ENCODE results near the gene FIGLA. TPM values are rescaled to one million over a fixed set of nuclear protein-coding genes. Genes with fewer than 3 reads are reported as not detected.

FIGLA gene
- total RNA-seq, 2 donors from 2014 or later, result not detected

DNA sequence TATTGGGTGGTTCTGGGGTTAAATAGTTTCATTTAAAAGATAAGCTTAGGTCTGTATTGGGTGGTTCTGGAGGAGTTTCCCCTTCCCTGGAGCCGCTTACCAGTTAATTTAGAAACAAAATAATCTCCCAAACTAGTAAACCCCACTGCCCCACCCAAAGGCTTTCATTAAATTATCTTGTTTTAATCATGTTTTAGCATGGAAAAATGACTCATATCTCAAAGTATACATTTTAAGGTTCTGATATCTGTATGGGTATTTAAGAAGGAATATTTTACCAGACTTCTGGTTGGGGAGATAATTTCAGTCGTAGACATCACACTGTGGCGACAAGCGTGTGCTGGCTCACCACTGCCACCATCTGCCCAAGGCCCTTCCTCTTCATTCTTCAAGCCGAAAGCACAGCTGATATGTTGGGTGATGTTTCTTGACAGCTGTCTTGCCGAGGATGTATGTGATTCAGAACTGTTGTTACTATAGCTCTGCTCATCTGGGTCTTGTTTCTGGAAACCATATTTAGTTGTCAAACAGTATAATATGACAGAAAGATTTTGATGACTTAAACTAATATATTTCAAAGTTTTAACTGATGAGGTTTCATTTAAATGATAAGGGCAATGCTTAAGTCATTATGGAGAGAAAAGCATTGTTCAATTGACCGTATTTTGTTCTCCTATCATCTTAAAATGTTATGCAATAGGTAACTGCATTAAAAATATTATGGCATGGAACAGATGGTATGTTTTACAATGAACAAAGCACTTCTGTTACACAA, 5.1 kb downstream of the FIGLA start:
- TF ChIP-seq, protein P1, sequence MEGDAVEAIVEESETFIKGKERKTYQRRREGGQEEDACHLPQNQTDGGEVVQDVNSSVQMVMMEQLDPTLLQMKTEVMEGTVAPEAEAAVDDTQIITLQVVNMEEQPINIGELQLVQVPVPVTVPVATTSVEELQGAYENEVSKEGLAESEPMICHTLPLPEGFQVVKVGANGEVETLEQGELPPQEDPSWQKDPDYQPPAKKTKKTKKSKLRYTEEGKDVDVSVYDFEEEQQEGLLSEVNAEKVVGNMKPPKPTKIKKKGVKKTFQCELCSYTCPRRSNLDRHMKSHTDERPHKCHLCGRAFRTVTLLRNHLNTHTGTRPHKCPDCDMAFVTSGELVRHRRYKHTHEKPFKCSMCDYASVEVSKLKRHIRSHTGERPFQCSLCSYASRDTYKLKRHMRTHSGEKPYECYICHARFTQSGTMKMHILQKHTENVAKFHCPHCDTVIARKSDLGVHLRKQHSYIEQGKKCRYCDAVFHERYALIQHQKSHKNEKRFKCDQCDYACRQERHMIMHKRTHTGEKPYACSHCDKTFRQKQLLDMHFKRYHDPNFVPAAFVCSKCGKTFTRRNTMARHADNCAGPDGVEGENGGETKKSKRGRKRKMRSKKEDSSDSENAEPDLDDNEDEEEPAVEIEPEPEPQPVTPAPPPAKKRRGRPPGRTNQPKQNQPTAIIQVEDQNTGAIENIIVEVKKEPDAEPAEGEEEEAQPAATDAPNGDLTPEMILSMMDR (IDR thresholded peaks at IDR 0.05), result peak in 1 of 2 donors; percentile 46
- H3K27me3 ChIP-seq, result peaks cover 0 to 7% of the 10 kb centered on the region in 2 donors

DNA sequence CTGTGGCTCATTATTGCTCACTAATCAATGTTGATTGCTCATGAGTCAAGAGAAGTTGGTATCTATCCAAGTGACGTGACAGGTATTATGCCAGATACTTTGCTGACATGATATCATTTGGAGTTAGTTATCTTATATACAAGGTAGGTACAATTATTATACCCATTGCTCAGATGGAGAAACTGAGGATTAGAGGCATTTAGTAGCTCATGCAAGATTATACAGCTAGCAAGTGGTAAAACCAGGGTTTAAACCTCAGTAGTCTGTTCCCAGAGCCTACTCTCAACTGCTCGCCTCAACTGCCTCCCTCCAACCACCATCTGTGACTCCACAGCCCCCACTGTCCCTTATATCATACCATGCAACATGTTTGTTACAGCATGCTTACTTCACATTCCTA, 6.1 kb downstream of the FIGLA start:
- no peak overlapping the region for H3K4me3 ChIP-seq
- H3K36me3 ChIP-seq, result no peaks in the 10 kb centered on the region
- no peak for DNase-seq (ENCODE audit: low spot score)
- H3K4me1 ChIP-seq, result peaks cover 0 to 1% of the 10 kb centered on the region in 2 donors
- H3K27ac ChIP-seq, result no peak overlapping the region
- TF ChIP-seq, protein P1 (IDR thresholded peaks at IDR 0.05), result no peak
- H3K27me3 ChIP-seq, result no peaks in the 10 kb centered on the region
- H3K9me3 ChIP-seq, result no peaks in the 10 kb centered on the region

More for the DNA sequence above, 5.1 kb downstream of the FIGLA start:
- H3K4me3 ChIP-seq, result no peak overlapping the region
- H3K36me3 ChIP-seq, result no peaks in the 10 kb centered on the region
- DNase-seq (ENCODE audit: low spot score), result no peak
- H3K4me1 ChIP-seq, result peaks cover 0 to 11% of the 10 kb centered on the region in 2 donors
- H3K9me3 ChIP-seq, result no peaks in the 10 kb centered on the region
- no peak overlapping the region for H3K27ac ChIP-seq

DNA sequence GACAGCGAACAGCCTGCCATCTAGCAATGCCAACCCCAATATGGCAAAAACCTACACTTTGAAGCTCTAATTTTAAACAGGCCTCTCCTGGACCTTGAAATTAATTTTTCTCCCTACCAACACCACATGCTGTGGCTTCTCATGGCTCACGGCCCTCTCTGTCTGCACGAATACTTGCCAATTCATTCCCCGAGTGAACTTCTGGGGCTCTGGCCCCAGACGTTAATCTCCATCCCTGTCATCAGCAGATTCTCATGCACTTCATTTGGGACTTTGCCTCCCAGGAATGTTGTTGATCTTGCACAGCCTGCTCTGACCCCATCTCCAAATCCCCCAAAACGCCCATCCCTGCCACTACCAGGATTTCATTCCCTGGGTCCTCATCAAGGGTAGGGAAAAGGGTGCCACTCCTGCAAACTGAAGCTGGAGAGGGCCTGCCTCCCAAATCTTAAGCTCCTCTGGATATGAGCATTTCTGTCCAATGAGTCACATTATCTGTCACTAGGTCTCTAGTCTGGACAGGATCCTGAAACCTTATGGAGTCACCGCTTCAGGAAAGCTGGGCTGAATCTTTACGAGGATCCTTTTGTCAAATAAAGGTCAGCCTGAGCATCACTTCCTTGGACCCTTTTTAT, 10.4 kb downstream of the FIGLA start:
- Histone ChIP-seq H3K4me3 (no peak overlapping the region), H3K27me3 (no peaks in the 10 kb centered on the region)

DNA sequence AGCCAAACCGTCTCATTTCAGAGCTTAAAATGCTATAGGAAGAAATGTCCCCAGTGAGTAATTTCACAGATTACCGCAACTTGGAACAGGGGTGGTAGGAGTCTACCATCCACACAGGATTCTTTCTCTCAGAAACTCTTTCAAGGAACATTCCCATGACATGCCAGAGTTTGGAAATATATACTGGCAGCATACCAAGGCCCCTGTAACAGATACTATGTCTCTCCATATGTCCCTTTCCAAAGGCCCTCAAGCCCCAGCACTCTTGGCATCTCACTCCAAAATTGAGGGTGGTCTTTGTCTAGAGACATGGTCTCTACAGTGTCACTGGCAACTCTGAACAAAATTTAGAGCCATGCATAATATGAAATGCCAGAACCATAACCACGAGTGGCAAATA, 11.0 kb downstream of the FIGLA start:
- no peak for DNase-seq (ENCODE audit: low spot score)
- Histone ChIP-seq H3K27ac (no peak overlapping the region), H3K9me3 (no peaks in the 10 kb centered on the region), H3K4me3 (no peak overlapping the region), H3K4me1 (no peaks in the 10 kb centered on the region), H3K36me3 (no peaks in the 10 kb centered on the region), H3K27me3 (no peaks in the 10 kb centered on the region)
- TF ChIP-seq, protein P1 (IDR thresholded peaks at IDR 0.05), result no peak

More for the DNA sequence above, 10.4 kb downstream of the FIGLA start:
- TF ChIP-seq, protein P1 (IDR thresholded peaks at IDR 0.05), result no peak
- H3K27ac ChIP-seq, result no peak overlapping the region
- no peaks in the 10 kb centered on the region for H3K36me3 ChIP-seq
- no peak for DNase-seq (ENCODE audit: low spot score)
- no peaks in the 10 kb centered on the region for H3K9me3 ChIP-seq
- no peaks in the 10 kb centered on the region for H3K4me1 ChIP-seq

DNA sequence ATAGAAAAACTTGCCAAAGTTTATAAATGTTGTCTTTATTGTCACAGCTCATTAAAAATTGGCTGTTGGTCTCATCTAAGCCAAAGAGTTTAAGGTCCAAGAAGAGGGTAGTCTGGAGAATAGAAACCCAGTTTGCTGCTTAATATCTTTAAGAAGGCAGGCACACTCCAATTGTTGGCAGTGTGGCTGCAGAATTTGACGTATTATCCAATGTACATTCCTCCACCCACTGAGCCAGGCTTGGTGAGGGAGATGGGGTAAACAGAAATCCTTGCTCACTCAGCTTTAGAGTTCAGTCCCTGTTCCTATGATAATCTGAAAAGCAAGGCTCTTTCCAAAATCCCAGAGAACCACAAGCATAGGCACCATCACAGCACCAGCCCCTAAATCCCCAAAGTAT, 11.8 kb downstream of the FIGLA start:
- TF ChIP-seq, protein P1 (IDR thresholded peaks at IDR 0.05), result no peak
- no peak overlapping the region for H3K27ac ChIP-seq
- H3K4me3 ChIP-seq, result no peak overlapping the region
- H3K9me3 ChIP-seq, result no peaks in the 10 kb centered on the region
- H3K36me3 ChIP-seq, result no peaks in the 10 kb centered on the region
- DNase-seq (ENCODE audit: low spot score), result no peak
- H3K27me3 ChIP-seq, result no peaks in the 10 kb centered on the region
- H3K4me1 ChIP-seq, result no peaks in the 10 kb centered on the region
